Keratinocyte (primary cell): Measurements from ENCODE around the gene AP3B1. TPM values are rescaled to one million over a fixed set of nuclear protein-coding genes. Genes with fewer than 3 reads are reported as not detected.
"Not testable (repeated sequence)": the region's sequence is repeated elsewhere in the genome, so short reads cannot be mapped to it uniquely, and the experiment has no call there.

Experiments
- DNase-seq: peaks from one replicate; pipeline ENCODE4 v3.0.0-alpha.2; 2011; ENCODE audit warnings: low read depth, missing footprints, low spot score
- FAIRE-seq: peaks from 2 replicates; lab custom pipeline; 2011; peaks lifted over from hg19 to GRCh38; lab: Jason Lieb, UNC
- H2AFZ ChIP-seq: 2 replicates; pipeline ENCODE4 v1.6.0; 2012; ENCODE audit warnings: low read length, control low read depth, inconsistent platforms; ENCODE audit not compliant: control insufficient read depth
- H3K27ac ChIP-seq: 2 replicates; pipeline ENCODE4 v1.5.1; 2011; ENCODE audit warnings: low read length; ENCODE audit not compliant: control insufficient read depth, insufficient read depth
- H3K27me3 ChIP-seq: 3 replicates; pipeline ENCODE4 v1.6.0; 2011; ENCODE audit warnings: low read length; ENCODE audit not compliant: control insufficient read depth, insufficient read depth; ENCODE audit errors: extremely low read depth
- H3K36me3 ChIP-seq, 2 experiments: 2 replicates in 1 of 2; 3 replicates in 1 of 2; pipeline ENCODE4 v1.5.1; 2011; ENCODE audit warnings: low read length in 2 of 2, mild to moderate bottlenecking in 1 of 2; ENCODE audit not compliant: control insufficient read depth in 2 of 2, insufficient read depth in 2 of 2; ENCODE audit errors: extremely low read depth in 1 of 2
- H3K4me1 ChIP-seq: 3 replicates; pipeline ENCODE4 v1.5.1; 2011; ENCODE audit warnings: low read length; ENCODE audit not compliant: control insufficient read depth, insufficient read depth; ENCODE audit errors: extremely low read depth
- H3K4me2 ChIP-seq: 3 replicates; pipeline ENCODE4 v1.6.0; 2011; ENCODE audit warnings: low read depth, low read length; ENCODE audit not compliant: control insufficient read depth, insufficient read depth; ENCODE audit errors: extremely low read depth
- H3K4me3 ChIP-seq, 3 experiments: fragments of 200-600 bp in 1 of 3; sonication (generic) in 1 of 3; 2 replicates in 2 of 3; 3 replicates in 1 of 3; pipeline ENCODE4 v1.5.1; 2011 to 2016; ENCODE audit warnings: low read length in 3 of 3, mild to moderate bottlenecking in 3 of 3, control low read depth in 2 of 3, inconsistent platforms in 1 of 3, low read depth in 1 of 3, mixed read lengths in 1 of 3, mixed run types in 1 of 3, moderate library complexity in 1 of 3; ENCODE audit not compliant: control insufficient read depth in 2 of 3, insufficient read depth in 2 of 3; ENCODE audit errors: extremely low read depth in 1 of 3
- H3K79me2 ChIP-seq: 2 replicates; pipeline ENCODE4 v1.6.0; 2012; ENCODE audit warnings: low read length; ENCODE audit not compliant: control insufficient read depth, insufficient read depth
- H3K9ac ChIP-seq: 3 replicates; pipeline ENCODE4 v1.6.0; 2011; ENCODE audit warnings: low read length; ENCODE audit not compliant: control insufficient read depth, insufficient read depth; ENCODE audit errors: extremely low read depth
- H3K9me1 ChIP-seq: 3 replicates; pipeline ENCODE4 v1.6.0; 2011; ENCODE audit warnings: low read length; ENCODE audit not compliant: control insufficient read depth, insufficient read depth; ENCODE audit errors: extremely low read depth
- H3K9me3 ChIP-seq: 2 replicates; pipeline ENCODE4 v1.5.1; 2012; ENCODE audit warnings: low read depth, low read length; ENCODE audit not compliant: control insufficient read depth
- H4K20me1 ChIP-seq: 3 replicates; pipeline ENCODE4 v1.6.0; 2011; ENCODE audit warnings: low read length; ENCODE audit not compliant: control insufficient read depth, insufficient read depth; ENCODE audit errors: extremely low read depth
- CTCF ChIP-seq, 3 experiments: IDR thresholded peaks in 1 of 3; conservative IDR thresholded peaks in 1 of 3; optimal IDR thresholded peaks in 1 of 3; 2 replicates in 2 of 3; 3 replicates in 1 of 3; pipeline versions ENCODE3 to v1.5.1; 2011; ENCODE audit warnings: low read length in 3 of 3, mild to moderate bottlenecking in 3 of 3, moderate library complexity in 2 of 3, control low read depth in 1 of 3, inconsistent platforms in 1 of 3; ENCODE audit not compliant: insufficient read depth in 2 of 3; ENCODE audit errors: extremely low read depth in 1 of 3
- EZH2 ChIP-seq: IDR thresholded peaks from one replicate; pipeline ENCODE4 v1.6.1; 2012; ENCODE audit warnings: inconsistent platforms, mild to moderate bottlenecking, low read length, moderate library complexity
- dilution Hi-C: fragments of 300-500 bp; cut with MboI; formaldehyde crosslinking; loops from one replicate; pipeline ENCODE4 v1.7.0; 2020; ENCODE audit warnings: low sequenced_read_pairs; ENCODE audit not compliant: extremely low pct_ligation_motif_present
- polyA plus RNA-seq, 5 experiments: library from polyadenylated mRNA; depleted of rRNA in 3 of 5; stranded (reverse) in 3 of 5; stranded (forward) in 1 of 5; unstranded in 1 of 5; fragments of >200 nt; gene quantifications; 1 replicate in 1 of 5; 2 replicates in 3 of 5; 3 replicates in 1 of 5; pipeline versions ENCODE4 v1.2.1 to v1.2.3, GENCODE V29; 2011 to 2012; ENCODE audit warnings: missing spikeins in 2 of 5, low read depth in 1 of 5, low replicate concordance in 1 of 5

AP3B1 gene
- polyA plus RNA-seq, 1 donor (not counting 4 experiments of a cell fraction or from before 2014, with no cell fraction given): 65.1 TPM

GRCh38 chr5:78050888-78051287 is 243.6 kb downstream of the AP3B1 start:
- Histone ChIP-seq H3K4me1 (no peaks in the 10 kb centered on the region), H3K79me2 (no peaks in the 10 kb centered on the region), H3K27ac (no peak overlapping the region), H3K9me1 (no peaks in the 10 kb centered on the region), H3K27me3 (no peaks in the 10 kb centered on the region), H3K9me3 (no peaks in the 10 kb centered on the region), H2AFZ (no peak overlapping the region), H3K4me2 (no peak overlapping the region), H4K20me1 (no peaks in the 10 kb centered on the region), H3K9ac (no peak overlapping the region), H3K4me3 (no peak overlapping the region), H3K36me3 (no peaks in the 10 kb centered on the region)
- dilution Hi-C loops: no loop called here
- DNase-seq (no peak), FAIRE-seq (no peak)
- TF ChIP-seq EZH2 (no peak), CTCF (optimal IDR thresholded peaks at IDR 0.05 in 1 of 3, IDR thresholded peaks at IDR 0.05 in 1 of 3, conservative IDR thresholded peaks at IDR 0.05 in 1 of 3; ENCODE audit: extremely low read depth in 1 of 3, insufficient read depth in 2 of 3, low read length in 3 of 3) (no peak)

- DNase-seq, H3K4me2 ChIP-seq, H3K79me2 ChIP-seq, H3K4me3 ChIP-seq, dilution Hi-C loops, H3K9me3 ChIP-seq, H2AFZ ChIP-seq, H3K36me3 ChIP-seq, H3K9me1 ChIP-seq, H3K9ac ChIP-seq, H3K27ac ChIP-seq, H4K20me1 ChIP-seq, FAIRE-seq, H3K27me3 ChIP-seq, H3K4me1 ChIP-seq: not testable (repeated sequence)
Measured at GRCh38 chr5:78046823-78047222, 247.7 kb downstream of the AP3B1 start.

- FAIRE-seq (no peak), DNase-seq (no peak)
- Histone ChIP-seq H3K27me3 (no peaks in the 10 kb centered on the region), H4K20me1 (no peaks in the 10 kb centered on the region), H3K4me3 (no peak overlapping the region), H3K9me1 (no peaks in the 10 kb centered on the region), H3K27ac (no peak overlapping the region), H3K79me2 (no peaks in the 10 kb centered on the region), H3K36me3 (peaks cover 0 to 3% of the 10 kb centered on the region in 2 experiments), H2AFZ (no peak overlapping the region), H3K4me2 (no peak overlapping the region), H3K9ac (no peak overlapping the region), H3K9me3 (no peaks in the 10 kb centered on the region), H3K4me1 (no peaks in the 10 kb centered on the region)
- TF ChIP-seq CTCF (optimal IDR thresholded peaks at IDR 0.05 in 1 of 3, IDR thresholded peaks at IDR 0.05 in 1 of 3, conservative IDR thresholded peaks at IDR 0.05 in 1 of 3; ENCODE audit: extremely low read depth in 1 of 3, insufficient read depth in 2 of 3, low read length in 3 of 3): no peak
- dilution Hi-C loops: no loop called here
Measured at GRCh38 chr5:78046006-78046405, 248.5 kb downstream of the AP3B1 start.
